GM12872 (cell line): ENCODE measurements around the gene C7.

Source experiments
- CTCF ChIP-seq: IDR thresholded peaks from 3 replicates; pipeline ENCODE4 v1.5.1; 2011; ENCODE audit warnings: low read depth, mild to moderate bottlenecking, low read length, moderate library complexity; ENCODE audit not compliant: insufficient read depth

The C7 gene

GRCh38 chr5:40972434-40972833 lies 63.1 kb downstream of the C7 start:
- TF ChIP-seq CTCF: no peak

GRCh38 chr5:40973364-40974004 lies 64.2 kb downstream of the C7 start:
- TF ChIP-seq CTCF: no peak

- no peak for TF ChIP-seq CTCF
Observed at GRCh38 chr5:40976041-40976440, 66.7 kb downstream of the C7 start.

- no peak for TF ChIP-seq CTCF
Observed at GRCh38 chr5:40976836-40977235, 67.5 kb downstream of the C7 start.

GRCh38 chr5:40981420-40981819 lies 72.1 kb downstream of the C7 start:
- TF ChIP-seq CTCF: no peak

- no peak for TF ChIP-seq CTCF
Observed at GRCh38 chr5:40983781-40984180, 74.5 kb downstream of the C7 start.

- no peak for TF ChIP-seq CTCF
Observed at GRCh38 chr5:40984884-40985283, 75.6 kb downstream of the C7 start.

GRCh38 chr5:40985501-40985900 lies 76.2 kb downstream of the C7 start:
- no peak for TF ChIP-seq CTCF
